HFFc6 (cell line): Measurements from ENCODE around the gene TKTL1. TPM values are rescaled to one million over a fixed set of nuclear protein-coding genes. Genes with fewer than 3 reads are reported as not detected.

Source experiments
- DNase-seq: peaks from one replicate; pipeline ENCODE4 v3.0.0-alpha.2; 2018
- H3K27ac Mint-ChIP-seq: 2 replicates; pipeline ENCODE4 v1.8.0; 2020; ENCODE audit warnings: mild to moderate bottlenecking, mixed read lengths
- H3K27me3 Mint-ChIP-seq: 2 replicates; pipeline ENCODE4 v1.8.0; 2021; ENCODE audit warnings: mild to moderate bottlenecking, moderate library complexity, mixed read lengths; ENCODE audit not compliant: insufficient read depth
- H3K36me3 Mint-ChIP-seq: 2 replicates; pipeline ENCODE4 v1.8.0; 2021; ENCODE audit warnings: low read depth, mixed read lengths
- H3K4me1 Mint-ChIP-seq: 2 replicates; pipeline ENCODE4 v1.8.0; 2020; ENCODE audit warnings: low read depth, mixed read lengths
- H3K4me3 Mint-ChIP-seq: 2 replicates; pipeline ENCODE4 v1.8.0; 2020; ENCODE audit warnings: mild to moderate bottlenecking, moderate library complexity, mixed read lengths
- H3K9me3 Mint-ChIP-seq: 2 replicates; pipeline ENCODE4 v1.8.0; 2020; ENCODE audit warnings: mild to moderate bottlenecking, mixed read lengths
- total RNA-seq, 6 experiments: library from RNA; stranded (reverse); fragmentation: NEBNext Ultra II Directional; extraction: Animal tissue kit (Norgen Biotek cat#: 25700); gene quantifications; 2 replicates in 1 of 6; 3 replicates in 5 of 6; pipeline ENCODE4 v1.2.3, GENCODE V29; 2021
- TF ChIP-seq, protein P1 (sequence below): fragments of 200-600 bp; sonication (generic); IDR thresholded peaks from 2 replicates; pipeline ENCODE4 v1.5.0; 2021; ENCODE audit warnings: antibody characterized with exemption, mild to moderate bottlenecking

Gene TKTL1
- total RNA-seq, 6 experiments from 2014 or later = not detected

GRCh38 chrX:154369449-154370299, 74.1 kb downstream of the TKTL1 start:
- TF ChIP-seq, protein P1, sequence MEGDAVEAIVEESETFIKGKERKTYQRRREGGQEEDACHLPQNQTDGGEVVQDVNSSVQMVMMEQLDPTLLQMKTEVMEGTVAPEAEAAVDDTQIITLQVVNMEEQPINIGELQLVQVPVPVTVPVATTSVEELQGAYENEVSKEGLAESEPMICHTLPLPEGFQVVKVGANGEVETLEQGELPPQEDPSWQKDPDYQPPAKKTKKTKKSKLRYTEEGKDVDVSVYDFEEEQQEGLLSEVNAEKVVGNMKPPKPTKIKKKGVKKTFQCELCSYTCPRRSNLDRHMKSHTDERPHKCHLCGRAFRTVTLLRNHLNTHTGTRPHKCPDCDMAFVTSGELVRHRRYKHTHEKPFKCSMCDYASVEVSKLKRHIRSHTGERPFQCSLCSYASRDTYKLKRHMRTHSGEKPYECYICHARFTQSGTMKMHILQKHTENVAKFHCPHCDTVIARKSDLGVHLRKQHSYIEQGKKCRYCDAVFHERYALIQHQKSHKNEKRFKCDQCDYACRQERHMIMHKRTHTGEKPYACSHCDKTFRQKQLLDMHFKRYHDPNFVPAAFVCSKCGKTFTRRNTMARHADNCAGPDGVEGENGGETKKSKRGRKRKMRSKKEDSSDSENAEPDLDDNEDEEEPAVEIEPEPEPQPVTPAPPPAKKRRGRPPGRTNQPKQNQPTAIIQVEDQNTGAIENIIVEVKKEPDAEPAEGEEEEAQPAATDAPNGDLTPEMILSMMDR = no peak
- peak; percentile 91 for DNase-seq
- H3K27ac Mint-ChIP-seq = peak overlapping the region; percentile 92
- peaks cover 13% of the 10 kb centered on the region for H3K27me3 Mint-ChIP-seq
- H3K36me3 Mint-ChIP-seq = peaks cover 8% of the 10 kb centered on the region
- peaks cover 6% of the 10 kb centered on the region; the same call in 1 of the 2 replicates for H3K4me1 Mint-ChIP-seq
- 0 out of 2 replicates have a peak, but pooled peaks cover 4% of the 10 kb centered on the region for H3K9me3 Mint-ChIP-seq
- H3K4me3 Mint-ChIP-seq = peak overlapping the region; percentile 95

DNA sequence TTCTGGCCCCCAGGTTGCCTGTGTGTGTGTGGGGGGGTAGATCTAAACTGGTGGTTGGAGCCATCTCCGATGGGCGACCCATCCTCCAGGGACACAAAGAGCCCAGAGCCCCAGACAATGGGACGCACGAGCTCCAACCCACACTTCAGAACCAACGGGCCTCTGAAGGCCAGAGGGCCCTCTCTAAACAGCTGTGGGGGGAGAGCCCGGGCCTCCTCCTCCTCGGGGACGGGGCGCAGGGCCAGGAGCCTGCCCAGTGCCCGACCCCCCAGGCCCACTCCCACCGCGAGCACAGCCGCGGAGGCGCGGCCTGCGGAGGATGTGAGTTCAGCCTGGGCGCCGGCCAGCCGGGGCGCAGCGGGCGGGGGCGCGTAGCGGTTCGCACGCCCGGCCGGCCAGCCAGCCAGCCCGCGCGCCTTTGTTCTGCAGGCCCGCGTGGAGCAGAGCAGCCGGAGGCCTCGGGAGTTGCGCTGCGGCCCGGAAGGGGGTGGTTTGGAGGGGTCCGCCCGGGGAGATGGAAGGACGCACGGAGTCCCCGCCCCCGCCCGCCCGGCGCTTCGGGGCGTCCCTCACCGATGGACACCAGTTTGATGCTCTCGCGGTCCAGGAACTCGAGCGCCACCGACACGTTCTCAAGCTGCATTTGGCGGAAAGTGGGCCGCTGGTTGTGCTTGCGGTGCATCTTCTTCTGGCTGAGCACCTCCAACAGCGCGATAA, 74.9 kb downstream of the TKTL1 start:
- no peak for DNase-seq
- TF ChIP-seq, protein P1 = no peak
- Mint-ChIP-seq H3K9me3 (0 out of 2 replicates have a peak, but pooled peaks cover 4% of the 10 kb centered on the region), H3K36me3 (peaks cover 8% of the 10 kb centered on the region), H3K27me3 (peaks cover 13% of the 10 kb centered on the region), H3K27ac (peak overlapping the region; percentile 92), H3K4me3 (peak overlapping the region; percentile 95), H3K4me1 (peaks cover 6% of the 10 kb centered on the region; the same call in 1 of the 2 replicates)

DNA sequence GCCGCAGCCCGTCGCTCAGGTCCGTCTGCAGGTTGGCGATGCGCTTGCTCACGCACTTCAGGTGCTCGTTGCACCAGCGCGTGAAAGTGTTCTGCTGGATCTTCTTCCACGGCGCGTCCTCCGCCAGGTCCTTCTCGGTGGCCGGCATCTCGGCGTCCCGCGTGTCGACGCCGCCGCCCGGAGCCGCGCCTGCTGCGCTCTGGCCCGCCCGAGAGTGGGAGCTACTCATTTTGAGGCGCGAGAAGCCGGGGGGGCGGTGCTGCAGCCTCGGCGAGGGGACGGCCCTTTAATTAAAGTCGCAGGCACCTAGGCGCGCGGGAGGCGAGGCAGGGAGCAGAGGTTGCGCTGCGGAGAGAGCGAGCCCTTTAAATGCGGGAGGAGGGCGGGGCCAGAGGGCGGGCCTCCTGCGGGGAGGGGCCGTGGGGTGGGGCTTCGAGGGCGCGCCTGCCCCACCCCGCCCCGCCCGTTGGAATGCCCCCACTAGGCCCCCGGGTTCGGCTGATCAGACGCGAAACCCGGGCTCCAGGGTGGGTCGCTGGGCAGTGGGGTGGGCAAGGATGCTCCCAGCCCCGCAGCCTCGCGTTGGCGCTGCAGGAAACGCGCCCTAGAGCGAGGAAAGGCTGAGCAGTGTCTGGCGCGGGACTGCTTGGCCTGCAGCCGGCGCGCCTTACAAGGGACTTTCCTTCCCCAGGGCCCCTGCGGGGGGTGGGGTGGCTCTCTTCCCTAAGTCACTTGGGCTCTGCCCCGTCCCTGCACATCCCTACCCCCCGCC, 75.6 kb downstream of the TKTL1 start:
- peak; percentile 92 for DNase-seq
- peak overlapping the region; percentile 89 for H3K27ac Mint-ChIP-seq
- TF ChIP-seq, protein P1 = no peak
- H3K36me3 Mint-ChIP-seq = peaks cover 8% of the 10 kb centered on the region
- H3K4me1 Mint-ChIP-seq = peaks cover 6% of the 10 kb centered on the region; the same call in 1 of the 2 replicates
- H3K4me3 Mint-ChIP-seq = peak overlapping the region; percentile 88
- 0 out of 2 replicates have a peak, but pooled peaks cover 4% of the 10 kb centered on the region for H3K9me3 Mint-ChIP-seq
- peaks cover 11% of the 10 kb centered on the region for H3K27me3 Mint-ChIP-seq

GRCh38 chrX:154371789-154372300, 76.2 kb downstream of the TKTL1 start:
- Mint-ChIP-seq H3K4me3 (peak overlapping the region; percentile 88), H3K36me3 (peaks cover 8% of the 10 kb centered on the region), H3K27me3 (peaks cover 11% of the 10 kb centered on the region), H3K9me3 (0 out of 2 replicates have a peak, but pooled peaks cover 4% of the 10 kb centered on the region), H3K4me1 (peaks cover 6% of the 10 kb centered on the region; the same call in 1 of the 2 replicates), H3K27ac (no peak overlapping the region)
- TF ChIP-seq, protein P1 = no peak
- DNase-seq = no peak

- Mint-ChIP-seq H3K27ac (peak overlapping the region; percentile 62), H3K36me3 (peaks cover 8% of the 10 kb centered on the region), H3K4me3 (peak overlapping the region; percentile 88), H3K27me3 (peaks cover 11% of the 10 kb centered on the region), H3K4me1 (peaks cover 11% of the 10 kb centered on the region), H3K9me3 (0 out of 2 replicates have a peak, but pooled peaks cover 4% of the 10 kb centered on the region)
- TF ChIP-seq, protein P1 = no peak
- DNase-seq = peak; percentile 39
Measured at GRCh38 chrX:154372612-154373022, 77.0 kb downstream of the TKTL1 start.
